ENCODE measurements around the gene POLR2E. TPM values are rescaled to one million over a fixed set of nuclear protein-coding genes. Genes with fewer than 3 reads are reported as not detected.
"Not testable (repeated sequence)": the region's sequence is repeated elsewhere in the genome, so short reads cannot be mapped to it uniquely, and the experiment has no call there.

Gene POLR2E
- total RNA-seq, 2 donors from 2014 or later: 24.9 to 78.1 TPM

GRCh38 chr19:1119475-1120217 lies 24.5 kb upstream of the POLR2E start:
- DNase-seq (no peak), ATAC-seq (no peak)
- H3K27me3 ChIP-seq: no peaks in the 10 kb centered on the region
- no peak overlapping the region for H3K27ac ChIP-seq
- H3K4me3 ChIP-seq: no peak overlapping the region
- H3K9me3 ChIP-seq: no peaks in the 10 kb centered on the region
- WGBS, 2 donors: 93 to 96% methylated on average over 8 to 46 of the region's 50 CpGs
- no peak for TF ChIP-seq POLR2A (IDR thresholded peaks at IDR 0.05)
- TF ChIP-seq CTCF (IDR thresholded peaks at IDR 0.05): no peak
- peaks cover 17 to 65% of the 10 kb centered on the region in 2 donors for H3K36me3 ChIP-seq (replicated peaks in 1 of 2; ENCODE audit: insufficient read depth in 1 of 2, low read depth in 2 of 2)
- no peaks in the 10 kb centered on the region for H3K4me1 ChIP-seq
- intact Hi-C loops (cut with DNase I): no loop called here

GRCh38 chr19:1118999-1119398 lies 23.8 kb upstream of the POLR2E start:
- intact Hi-C loops (cut with DNase I): no loop called here
- no peak overlapping the region for H3K4me3 ChIP-seq
- no peak overlapping the region for H3K27ac ChIP-seq
- no peaks in the 10 kb centered on the region for H3K27me3 ChIP-seq
- peaks cover under 1% of the 10 kb centered on the region for H3K4me1 ChIP-seq
- H3K9me3 ChIP-seq: no peaks in the 10 kb centered on the region
- WGBS, 2 donors: 93 to 97% methylated on average over 27 to 34 of the region's 34 CpGs
- TF ChIP-seq POLR2A (IDR thresholded peaks at IDR 0.05) (no peak), CTCF (IDR thresholded peaks at IDR 0.05) (no peak)
- peaks cover 17 to 62% of the 10 kb centered on the region in 2 donors for H3K36me3 ChIP-seq (replicated peaks in 1 of 2; ENCODE audit: insufficient read depth in 1 of 2, low read depth in 2 of 2)
- ATAC-seq: no peak
- DNase-seq: no peak

GRCh38 chr19:1117654-1118053 lies 22.5 kb upstream of the POLR2E start:
- no peak overlapping the region for H3K4me3 ChIP-seq
- intact Hi-C loops (cut with DNase I): no loop called here
- DNase-seq (no peak), ATAC-seq (no peak)
- no peak for TF ChIP-seq POLR2A (IDR thresholded peaks at IDR 0.05)
- H3K4me1 ChIP-seq: peaks cover 14% of the 10 kb centered on the region
- no peak overlapping the region for H3K27ac ChIP-seq
- WGBS, 2 donors: 94 to 95% methylated on average over 16 of the region's 16 CpGs
- peaks cover 8 to 50% of the 10 kb centered on the region in 2 donors for H3K36me3 ChIP-seq (replicated peaks in 1 of 2; ENCODE audit: insufficient read depth in 1 of 2, low read depth in 2 of 2)
- H3K27me3 ChIP-seq: no peaks in the 10 kb centered on the region
- no peaks in the 10 kb centered on the region for H3K9me3 ChIP-seq

- intact Hi-C loops (cut with DNase I): no loop called here
- WGBS, 2 donors: 88 to 90% methylated on average over 5 to 43 of the region's 52 CpGs
- Histone ChIP-seq H3K9me3 (no peaks in the 10 kb centered on the region), H3K27ac (no peak overlapping the region), H3K36me3 (replicated peaks in 1 of 2; ENCODE audit: insufficient read depth in 1 of 2, low read depth in 2 of 2) (peaks cover 8 to 44% of the 10 kb centered on the region in 2 donors), H3K4me1 (peaks cover 19% of the 10 kb centered on the region), H3K4me3 (no peak overlapping the region), H3K27me3 (no peaks in the 10 kb centered on the region)
- DNase-seq (no peak), ATAC-seq (no peak)
- TF ChIP-seq CTCF (IDR thresholded peaks at IDR 0.05) (no peak), POLR2A (IDR thresholded peaks at IDR 0.05) (no peak)
Observed at GRCh38 chr19:1116726-1117581, 21.8 kb upstream of the POLR2E start.

- DNase-seq (no peak), ATAC-seq (no peak)
- H3K27ac ChIP-seq: no peak overlapping the region
- WGBS, 2 donors: 94 to 98% methylated on average over 24 to 29 of the region's 35 CpGs
- H3K9me3 ChIP-seq: no peaks in the 10 kb centered on the region
- H3K27me3 ChIP-seq: no peaks in the 10 kb centered on the region
- peaks cover 19% of the 10 kb centered on the region for H3K4me1 ChIP-seq
- intact Hi-C loops (cut with DNase I): no loop called here
- TF ChIP-seq POLR2A (IDR thresholded peaks at IDR 0.05): no peak
- TF ChIP-seq CTCF (IDR thresholded peaks at IDR 0.05): no peak
- peaks cover 8 to 38% of the 10 kb centered on the region in 2 donors for H3K36me3 ChIP-seq (replicated peaks in 1 of 2; ENCODE audit: insufficient read depth in 1 of 2, low read depth in 2 of 2)
- H3K4me3 ChIP-seq: no peak overlapping the region
Observed at GRCh38 chr19:1115646-1116420, 20.7 kb upstream of the POLR2E start.

GRCh38 chr19:1114728-1115127 lies 19.6 kb upstream of the POLR2E start:
- not testable (repeated sequence) for H3K4me3 ChIP-seq, H3K9me3 ChIP-seq, H3K27me3 ChIP-seq, ATAC-seq, DNase-seq, H3K27ac ChIP-seq
- Histone ChIP-seq H3K4me1 (peaks cover 19% of the 10 kb centered on the region), H3K36me3 (replicated peaks in 1 of 2; ENCODE audit: insufficient read depth in 1 of 2, low read depth in 2 of 2) (peaks cover 8 to 31% of the 10 kb centered on the region in 2 donors)
- intact Hi-C loops (cut with DNase I): loop anchor here (5.0 kb wide), 1 partner anchor 78 kb away; no protein-coding TSS in a partner anchor
- 91 to 95% methylated on average over 7 to 9 of the region's 9 CpGs for WGBS, 2 donors

Data from body of pancreas (tissue), 4 donors.